GM10266 (cell line): ENCODE data around the gene SSMEM1.

Experiments
- DNase-seq: peaks from one replicate; pipeline ENCODE4 v3.0.0; 2012; ENCODE audit errors: extremely low spot score
- CTCF ChIP-seq: IDR thresholded peaks from 2 replicates; pipeline ENCODE4 v1.5.1; 2012; ENCODE audit warnings: mild to moderate bottlenecking, low read depth; ENCODE audit not compliant: control insufficient read depth, insufficient read depth; ENCODE audit errors: missing control alignments

Gene SSMEM1

GRCh38 chr7:130207642-130208041 is at the start of gene SSMEM1:
SSMEM1 (plus strand) TSS chr7:130207860; CDS start chr7:130207911, 51 bp downstream.
- TF ChIP-seq CTCF, result no peak
- DNase-seq, result no peak

DNA sequence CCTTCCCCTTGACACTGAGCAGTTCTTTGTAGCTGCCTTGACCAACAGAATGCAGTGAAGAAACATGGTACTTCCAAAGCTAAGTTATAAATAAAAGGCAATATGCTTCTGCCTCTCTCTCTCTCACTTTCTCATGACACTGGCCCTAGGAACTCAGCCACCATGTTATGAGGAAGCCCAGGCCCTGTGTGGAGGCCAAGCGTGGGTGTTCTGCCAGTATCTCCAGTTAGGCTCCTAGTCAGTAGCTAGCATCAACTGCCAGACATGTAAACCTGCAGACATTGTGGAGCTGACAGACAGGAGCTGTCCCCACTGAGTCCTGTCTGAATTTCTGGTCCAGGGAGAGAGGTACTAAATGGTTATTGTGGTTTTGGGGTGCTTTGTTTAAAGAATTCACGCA is 47.6 kb upstream of the SSMEM1 start:
- no peak for DNase-seq
- no peak for TF ChIP-seq CTCF

DNA sequence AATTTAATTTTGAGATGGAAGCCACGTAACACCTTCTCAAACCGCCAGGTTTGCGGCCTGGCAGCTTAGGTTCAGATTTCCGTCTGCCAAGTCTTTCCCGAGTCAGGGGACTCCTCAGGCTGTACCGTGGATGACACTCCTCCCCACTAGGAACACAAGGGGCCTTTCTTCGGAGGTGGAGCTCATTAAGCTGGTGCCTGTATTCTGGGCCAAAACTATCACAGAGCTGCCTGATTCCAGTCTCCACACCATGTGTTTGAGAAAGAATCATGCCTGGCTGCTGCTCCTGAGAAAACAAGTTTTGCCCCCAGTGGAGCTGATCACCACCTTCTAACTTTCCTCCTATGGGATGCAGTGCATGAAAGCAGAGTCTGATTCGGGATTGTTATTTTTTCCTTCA is 47.2 kb upstream of the SSMEM1 start:
- TF ChIP-seq CTCF, result no peak

GRCh38 chr7:130162196-130162595 is 45.5 kb upstream of the SSMEM1 start:
- TF ChIP-seq CTCF, result no peak
- no peak for DNase-seq

More for the DNA sequence above, 47.2 kb upstream of the SSMEM1 start:
- no peak for DNase-seq

DNA sequence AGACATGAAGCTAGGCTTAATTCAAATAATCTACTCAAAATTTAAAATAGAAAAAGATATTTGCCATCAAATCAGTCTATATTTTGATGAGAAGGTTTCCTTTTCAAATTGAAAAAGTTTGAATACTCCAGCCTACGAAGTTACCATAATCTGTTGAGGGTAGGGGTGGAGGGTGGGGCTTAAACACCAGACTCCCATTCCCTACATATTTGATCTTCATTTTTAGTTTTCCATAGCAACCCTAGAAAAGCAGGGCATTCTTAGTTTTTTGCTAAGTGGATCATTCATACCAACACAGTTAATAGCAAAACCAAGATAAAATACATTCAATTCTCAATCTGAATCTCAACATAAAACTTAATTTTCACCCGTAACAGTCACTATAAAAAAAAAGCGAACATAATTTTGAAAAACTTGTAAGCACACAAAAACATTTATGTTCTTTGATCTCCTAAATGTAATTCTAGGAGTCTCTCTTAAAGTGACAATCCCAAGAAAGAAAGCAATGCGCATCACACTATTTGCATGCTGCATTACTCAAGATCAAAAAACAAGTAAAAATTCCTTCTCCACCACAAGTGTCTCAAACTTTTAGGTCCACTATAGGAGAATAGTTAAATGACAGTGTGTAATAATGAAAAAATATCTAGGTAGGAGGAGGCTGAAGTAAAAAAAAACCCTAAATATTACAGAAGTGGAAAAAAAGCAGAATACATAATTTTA is 33.3 kb upstream of the SSMEM1 start:
- no peak for DNase-seq
- no peak for TF ChIP-seq CTCF

- DNase-seq, result no peak
Observed at GRCh38 chr7:130178251-130178650, 29.4 kb upstream of the SSMEM1 start.

More at GRCh38 chr7:130178251-130178650, 29.4 kb upstream of the SSMEM1 start:
- no peak for TF ChIP-seq CTCF
